HUES48 (cell line): ENCODE results near the gene F12.
A peak's percentile ranks its signal among the peaks of the same experiment; 100 is the strongest.

ENCODE experiments used
- H3K27ac ChIP-seq: one replicate; pipeline ENCODE4 v1.7.0; 2013; ENCODE audit warnings: low read depth, low read length, inconsistent platforms
- H3K27me3 ChIP-seq: 2 replicates; pipeline ENCODE4 v1.6.1; 2013; ENCODE audit warnings: mild to moderate bottlenecking, low read length; ENCODE audit not compliant: control insufficient read depth, insufficient read depth
- H3K36me3 ChIP-seq: 2 replicates; pipeline ENCODE4 v1.6.1; 2013; ENCODE audit warnings: low read length; ENCODE audit not compliant: control insufficient read depth, insufficient read depth
- H3K4me1 ChIP-seq: 2 replicates; pipeline ENCODE4 v1.6.1; 2013; ENCODE audit warnings: mild to moderate bottlenecking, low read length; ENCODE audit not compliant: control insufficient read depth, insufficient read depth
- H3K4me3 ChIP-seq: 2 replicates; pipeline ENCODE4 v1.5.1; 2013; ENCODE audit warnings: mild to moderate bottlenecking, low read depth, low read length
- H3K9ac ChIP-seq: 2 replicates; pipeline ENCODE4 v1.6.1; 2013; ENCODE audit warnings: mild to moderate bottlenecking, low read depth, low read length, moderate library complexity
- H3K9me3 ChIP-seq: 2 replicates; pipeline ENCODE4 v1.6.1; 2013; ENCODE audit warnings: low read length; ENCODE audit not compliant: control insufficient read depth, insufficient read depth

Gene F12

GRCh38 chr5:177409043-177409801 lies at the start of gene F12:
Gene F12, minus strand, starts transcription at chr5:177409564. Its CDS starts 37 bp downstream, at chr5:177409527.
- Histone ChIP-seq H3K9me3 (no peaks in the 10 kb centered on the region), H3K27me3 (peaks cover 45% of the 10 kb centered on the region), H3K27ac (no peak within 1 kb of the TSS), H3K9ac (no peak within 1 kb of the TSS), H3K4me3 (no peak within 1 kb of the TSS), H3K36me3 (no peaks in the 10 kb centered on the region), H3K4me1 (no peaks in the 10 kb centered on the region)

GRCh38 chr5:177458912-177459350 lies 49.6 kb upstream of the F12 start:
- Histone ChIP-seq H3K36me3 (peaks cover 61% of the 10 kb centered on the region), H3K4me1 (peaks cover 11% of the 10 kb centered on the region), H3K9ac (no peak overlapping the region), H3K9me3 (no peaks in the 10 kb centered on the region), H3K4me3 (no peak overlapping the region), H3K27ac (no peak overlapping the region), H3K27me3 (peaks cover 2% of the 10 kb centered on the region)

- peak overlapping the region; percentile 56 for H3K27ac ChIP-seq
- H3K9ac ChIP-seq, result no peak overlapping the region
- no peak overlapping the region for H3K4me3 ChIP-seq
- peaks cover 17% of the 10 kb centered on the region for H3K4me1 ChIP-seq
- peaks cover 53% of the 10 kb centered on the region for H3K36me3 ChIP-seq
- no peaks in the 10 kb centered on the region for H3K9me3 ChIP-seq
- H3K27me3 ChIP-seq, result peaks cover 10% of the 10 kb centered on the region
Measured at GRCh38 chr5:177457852-177458681, 48.7 kb upstream of the F12 start.

- H3K27ac ChIP-seq, result peak overlapping the region; percentile 60
Measured at GRCh38 chr5:177456976-177457851, 47.9 kb upstream of the F12 start.

GRCh38 chr5:177456591-177456964 lies 47.2 kb upstream of the F12 start:
- peaks cover 44% of the 10 kb centered on the region for H3K36me3 ChIP-seq
- H3K27ac ChIP-seq, result peak overlapping the region; percentile 60
- H3K4me1 ChIP-seq, result peaks cover 21% of the 10 kb centered on the region
- H3K27me3 ChIP-seq, result peaks cover 12% of the 10 kb centered on the region
- H3K4me3 ChIP-seq, result no peak overlapping the region
- H3K9ac ChIP-seq, result no peak overlapping the region
- H3K9me3 ChIP-seq, result no peaks in the 10 kb centered on the region

More at GRCh38 chr5:177456976-177457851, 47.9 kb upstream of the F12 start:
- Histone ChIP-seq H3K4me3 (no peak overlapping the region), H3K36me3 (peaks cover 47% of the 10 kb centered on the region), H3K9me3 (no peaks in the 10 kb centered on the region), H3K9ac (no peak overlapping the region), H3K27me3 (peaks cover 12% of the 10 kb centered on the region), H3K4me1 (peaks cover 21% of the 10 kb centered on the region)

- Histone ChIP-seq H3K27me3 (peaks cover 14% of the 10 kb centered on the region), H3K4me1 (peaks cover 21% of the 10 kb centered on the region), H3K9me3 (no peaks in the 10 kb centered on the region), H3K9ac (peak overlapping the region; percentile 70), H3K4me3 (peak overlapping the region; percentile 74), H3K27ac (peak overlapping the region; percentile 92), H3K36me3 (peaks cover 40% of the 10 kb centered on the region)
Measured at GRCh38 chr5:177455661-177456590, 46.6 kb upstream of the F12 start.

- peaks cover 32% of the 10 kb centered on the region for H3K36me3 ChIP-seq
- H3K9me3 ChIP-seq, result no peaks in the 10 kb centered on the region
- peak overlapping the region; percentile 74 for H3K4me3 ChIP-seq
- peak overlapping the region; percentile 76 for H3K9ac ChIP-seq
- H3K27me3 ChIP-seq, result peaks cover 17% of the 10 kb centered on the region
- H3K27ac ChIP-seq, result peak overlapping the region; percentile 92
- H3K4me1 ChIP-seq, result peaks cover 21% of the 10 kb centered on the region
Measured at GRCh38 chr5:177455036-177455660, 45.8 kb upstream of the F12 start.

- Histone ChIP-seq H3K4me1 (peaks cover 21% of the 10 kb centered on the region), H3K9ac (peak overlapping the region; percentile 76), H3K9me3 (no peaks in the 10 kb centered on the region), H3K4me3 (peak overlapping the region; percentile 74), H3K36me3 (peaks cover 26% of the 10 kb centered on the region), H3K27ac (peak overlapping the region; percentile 92), H3K27me3 (peaks cover 17% of the 10 kb centered on the region)
Measured at GRCh38 chr5:177454397-177455035, 45.2 kb upstream of the F12 start.

GRCh38 chr5:177453852-177454396 lies 44.6 kb upstream of the F12 start:
- peak overlapping the region; percentile 92 for H3K27ac ChIP-seq

More at GRCh38 chr5:177453852-177454396, 44.6 kb upstream of the F12 start:
- H3K9me3 ChIP-seq, result no peaks in the 10 kb centered on the region
- peaks cover 21% of the 10 kb centered on the region for H3K4me1 ChIP-seq
- H3K4me3 ChIP-seq, result peak overlapping the region; percentile 74
- peak overlapping the region; percentile 54 for H3K9ac ChIP-seq
- H3K36me3 ChIP-seq, result peaks cover 20% of the 10 kb centered on the region
- H3K27me3 ChIP-seq, result peaks cover 17% of the 10 kb centered on the region
